ENCODE measurements around the gene RCC2.
"Not testable (repeated sequence)": the region's sequence is repeated elsewhere in the genome, so short reads cannot be mapped to it uniquely, and the experiment has no call there.

Gene RCC2

DNA sequence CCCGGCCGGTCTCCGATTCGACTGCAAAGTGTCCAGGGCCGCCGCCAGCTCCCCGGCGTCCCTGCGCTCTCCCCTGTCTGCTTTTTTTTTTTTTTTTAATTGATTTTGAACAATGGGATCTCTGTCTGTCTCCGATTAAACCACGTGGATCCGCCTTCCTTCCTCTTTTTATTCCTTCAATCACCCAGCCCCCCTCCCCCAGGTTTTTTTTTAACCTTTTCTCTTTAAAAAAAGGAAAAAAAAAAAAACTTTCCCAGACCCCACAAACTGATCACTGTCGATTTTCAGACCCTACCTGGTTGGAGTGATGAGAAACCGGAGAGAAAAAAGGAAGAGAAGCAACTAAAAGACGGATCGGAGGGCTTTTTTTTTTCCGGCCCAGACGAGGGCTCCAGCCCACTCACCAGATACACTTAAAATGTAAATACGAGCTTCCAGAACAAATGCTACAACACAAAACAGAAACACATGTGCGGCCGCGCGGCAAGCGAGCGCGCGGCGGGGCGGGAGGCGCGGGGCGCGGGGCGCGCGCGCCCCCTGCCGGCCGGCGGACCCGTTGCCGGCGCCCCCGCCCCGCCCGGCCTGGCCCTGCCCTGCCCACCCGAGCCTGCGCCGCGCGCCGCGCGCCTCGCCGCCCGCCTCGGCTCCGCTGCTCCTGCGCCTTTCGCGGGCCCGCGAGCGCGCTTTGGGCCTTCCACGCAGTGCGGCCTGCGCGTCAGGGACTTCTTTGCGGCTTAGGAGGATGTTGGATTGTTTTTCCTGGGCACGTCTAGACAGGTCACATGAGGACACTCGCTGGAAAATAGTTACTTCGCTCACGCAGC is at the start of gene RCC2:
RCC2 (minus strand) TSS at position 428 of the 824 bp plus-strand sequence. CDS start 1,163 bp downstream, outside the sequence.
- Mint-ChIP-seq H3K27me3 (ENCODE audit: low read depth) (peaks cover 21% of the 10 kb centered on the region), H3K9me3 (no peaks in the 10 kb centered on the region), H3K36me3 (ENCODE audit: low read depth) (peaks cover 10% of the 10 kb centered on the region), H3K4me1 (peaks cover 22% of the 10 kb centered on the region), H3K27ac (peak within 1 kb of the TSS; percentile 93 to 98 (median 97)), H3K4me3 (peak within 1 kb of the TSS; percentile 91 to 98 (median 97))
- TF ChIP-seq, protein P1, sequence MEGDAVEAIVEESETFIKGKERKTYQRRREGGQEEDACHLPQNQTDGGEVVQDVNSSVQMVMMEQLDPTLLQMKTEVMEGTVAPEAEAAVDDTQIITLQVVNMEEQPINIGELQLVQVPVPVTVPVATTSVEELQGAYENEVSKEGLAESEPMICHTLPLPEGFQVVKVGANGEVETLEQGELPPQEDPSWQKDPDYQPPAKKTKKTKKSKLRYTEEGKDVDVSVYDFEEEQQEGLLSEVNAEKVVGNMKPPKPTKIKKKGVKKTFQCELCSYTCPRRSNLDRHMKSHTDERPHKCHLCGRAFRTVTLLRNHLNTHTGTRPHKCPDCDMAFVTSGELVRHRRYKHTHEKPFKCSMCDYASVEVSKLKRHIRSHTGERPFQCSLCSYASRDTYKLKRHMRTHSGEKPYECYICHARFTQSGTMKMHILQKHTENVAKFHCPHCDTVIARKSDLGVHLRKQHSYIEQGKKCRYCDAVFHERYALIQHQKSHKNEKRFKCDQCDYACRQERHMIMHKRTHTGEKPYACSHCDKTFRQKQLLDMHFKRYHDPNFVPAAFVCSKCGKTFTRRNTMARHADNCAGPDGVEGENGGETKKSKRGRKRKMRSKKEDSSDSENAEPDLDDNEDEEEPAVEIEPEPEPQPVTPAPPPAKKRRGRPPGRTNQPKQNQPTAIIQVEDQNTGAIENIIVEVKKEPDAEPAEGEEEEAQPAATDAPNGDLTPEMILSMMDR (IDR thresholded peaks at IDR 0.05; ENCODE audit: unreplicated experiment in 3 of 3) = no peak

DNA sequence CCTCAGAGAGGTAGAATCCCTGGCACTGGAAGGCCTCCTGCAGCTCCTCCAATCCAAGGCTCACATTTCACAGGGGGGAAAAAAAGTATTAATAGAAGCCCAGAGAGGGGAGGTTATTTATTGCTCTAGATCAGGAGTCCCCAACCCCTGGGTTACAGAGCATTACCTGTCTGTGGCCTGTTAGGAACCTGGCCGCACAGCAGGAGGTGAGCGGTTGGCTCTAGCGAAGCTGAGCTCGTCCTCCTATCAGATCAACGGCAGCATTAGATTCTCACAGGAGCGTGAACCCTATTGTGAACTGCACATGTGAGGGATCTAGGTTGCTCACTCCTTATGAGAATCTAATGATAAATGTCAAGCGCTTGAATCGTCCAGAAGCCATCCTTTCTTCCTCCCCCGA is 46.8 kb upstream of the RCC2 start:
- peaks cover 17% of the 10 kb centered on the region for H3K27me3 Mint-ChIP-seq (ENCODE audit: low read depth)
- H3K9me3 Mint-ChIP-seq = no peaks in the 10 kb centered on the region
- TF ChIP-seq, protein P1 (IDR thresholded peaks at IDR 0.05; ENCODE audit: unreplicated experiment in 3 of 3) = no peak
- H3K4me1 Mint-ChIP-seq = peaks cover 15% of the 10 kb centered on the region
- H3K36me3 Mint-ChIP-seq (ENCODE audit: low read depth) = no peaks in the 10 kb centered on the region
- no peak overlapping the region for H3K4me3 Mint-ChIP-seq
- no peak overlapping the region for H3K27ac Mint-ChIP-seq

DNA sequence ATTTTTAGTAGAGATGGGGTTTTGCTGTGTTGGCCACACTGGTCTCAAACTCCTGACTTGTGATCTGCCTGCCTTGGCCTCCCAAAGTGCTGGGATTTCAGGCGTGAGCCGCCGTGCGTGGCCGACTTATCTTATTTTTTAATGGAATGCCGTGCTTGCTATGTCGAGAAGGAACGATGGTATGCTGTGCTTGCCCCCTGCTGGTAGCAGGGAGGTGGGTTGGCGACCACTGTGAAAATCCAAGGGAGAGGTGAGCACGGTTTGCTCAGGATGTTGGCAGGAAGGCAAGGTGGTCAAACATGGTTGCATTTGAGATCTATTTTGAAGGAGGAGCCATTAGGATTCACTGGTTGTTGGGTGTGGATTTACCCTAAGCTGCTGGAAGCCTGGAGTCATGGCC is 45.8 kb upstream of the RCC2 start:
- H3K27me3 Mint-ChIP-seq (ENCODE audit: low read depth) = peaks cover 22% of the 10 kb centered on the region

DNA sequence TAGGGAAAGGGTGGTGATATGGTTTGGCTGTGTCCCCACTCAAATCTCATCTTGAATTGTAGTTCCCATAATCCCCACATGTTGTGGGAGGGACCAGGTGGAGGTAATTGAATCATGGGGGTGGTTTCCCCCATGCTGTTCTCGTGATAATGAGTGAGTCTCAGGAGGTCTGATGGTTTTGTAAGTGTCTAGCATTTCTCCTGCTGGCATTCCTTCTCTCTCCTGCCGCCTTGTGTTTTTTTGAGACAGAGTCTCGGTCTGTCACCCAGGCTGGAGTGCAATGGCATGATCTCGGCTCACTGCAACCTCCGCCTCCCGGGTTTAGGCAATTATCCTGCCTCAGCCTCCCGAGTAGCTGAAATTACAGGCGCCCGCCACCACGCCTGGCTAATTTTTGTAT is 42.5 kb upstream of the RCC2 start:
- not testable (repeated sequence) for H3K9me3 Mint-ChIP-seq; H3K4me3 Mint-ChIP-seq; H3K36me3 Mint-ChIP-seq (ENCODE audit: low read depth); H3K27ac Mint-ChIP-seq; H3K4me1 Mint-ChIP-seq
- H3K27me3 Mint-ChIP-seq (ENCODE audit: low read depth) = peaks cover 22% of the 10 kb centered on the region

More for the DNA sequence above, 45.8 kb upstream of the RCC2 start:
- H3K4me1 Mint-ChIP-seq = peaks cover 15% of the 10 kb centered on the region
- no peaks in the 10 kb centered on the region for H3K36me3 Mint-ChIP-seq (ENCODE audit: low read depth)
- no peaks in the 10 kb centered on the region for H3K9me3 Mint-ChIP-seq
- no peak overlapping the region for H3K4me3 Mint-ChIP-seq
- TF ChIP-seq, protein P1 (IDR thresholded peaks at IDR 0.05; ENCODE audit: unreplicated experiment in 3 of 3) = peak in 2 of 3 experiments; percentile 18 to 20
- no peak overlapping the region for H3K27ac Mint-ChIP-seq

DNA sequence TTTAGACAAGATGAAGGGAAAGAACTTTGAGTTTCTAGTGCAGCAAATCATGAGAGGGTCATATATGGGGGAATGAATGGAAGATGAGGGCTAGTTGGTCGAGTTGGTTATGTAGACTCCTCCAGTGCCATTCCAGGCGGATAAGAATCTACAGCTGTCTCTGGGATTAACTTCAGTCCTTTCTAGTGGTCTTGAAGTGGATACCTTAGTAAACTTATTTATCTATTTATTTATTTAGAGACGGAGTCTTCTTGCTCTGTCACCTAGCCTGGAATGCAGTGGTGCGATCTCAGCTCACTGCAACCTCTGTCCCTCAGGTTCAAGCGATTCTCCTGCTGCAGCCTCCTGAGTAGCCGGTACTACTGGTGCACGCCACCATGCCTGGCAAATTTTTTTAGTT is 41.4 kb upstream of the RCC2 start:
- Mint-ChIP-seq H3K27me3 (ENCODE audit: low read depth) (peaks cover 18% of the 10 kb centered on the region), H3K4me1 (peaks cover 3% of the 10 kb centered on the region), H3K9me3 (no peaks in the 10 kb centered on the region), H3K4me3 (no peak overlapping the region), H3K36me3 (ENCODE audit: low read depth) (no peaks in the 10 kb centered on the region), H3K27ac (no peak overlapping the region)
- TF ChIP-seq, protein P1 (IDR thresholded peaks at IDR 0.05; ENCODE audit: unreplicated experiment in 3 of 3) = no peak

DNA sequence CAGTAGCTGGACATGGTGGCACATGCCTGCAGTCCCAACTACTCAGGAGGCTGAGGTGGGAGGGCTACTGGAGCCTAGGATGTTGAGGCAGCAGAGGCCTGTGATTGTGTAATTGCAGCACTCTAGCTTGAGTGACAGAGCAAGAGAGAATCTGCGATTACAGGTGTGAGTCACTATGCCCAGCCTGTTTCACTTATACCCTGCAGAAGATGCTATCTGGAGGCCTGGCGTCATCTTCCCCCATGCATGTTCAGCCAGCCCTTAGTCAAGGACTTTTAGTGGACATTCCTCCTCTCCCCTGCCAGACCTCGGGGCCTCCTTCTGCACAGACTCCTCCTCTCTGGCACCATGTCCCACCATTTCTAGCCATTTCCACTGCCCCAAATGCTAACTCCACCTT is 36.3 kb upstream of the RCC2 start:
- TF ChIP-seq, protein P1 (IDR thresholded peaks at IDR 0.05; ENCODE audit: unreplicated experiment in 3 of 3) = no peak
- Mint-ChIP-seq H3K4me3 (no peak overlapping the region), H3K9me3 (no peaks in the 10 kb centered on the region), H3K36me3 (ENCODE audit: low read depth) (no peaks in the 10 kb centered on the region), H3K4me1 (peaks cover 5% of the 10 kb centered on the region), H3K27ac (no peak overlapping the region), H3K27me3 (ENCODE audit: low read depth) (peaks cover 7% of the 10 kb centered on the region)

DNA sequence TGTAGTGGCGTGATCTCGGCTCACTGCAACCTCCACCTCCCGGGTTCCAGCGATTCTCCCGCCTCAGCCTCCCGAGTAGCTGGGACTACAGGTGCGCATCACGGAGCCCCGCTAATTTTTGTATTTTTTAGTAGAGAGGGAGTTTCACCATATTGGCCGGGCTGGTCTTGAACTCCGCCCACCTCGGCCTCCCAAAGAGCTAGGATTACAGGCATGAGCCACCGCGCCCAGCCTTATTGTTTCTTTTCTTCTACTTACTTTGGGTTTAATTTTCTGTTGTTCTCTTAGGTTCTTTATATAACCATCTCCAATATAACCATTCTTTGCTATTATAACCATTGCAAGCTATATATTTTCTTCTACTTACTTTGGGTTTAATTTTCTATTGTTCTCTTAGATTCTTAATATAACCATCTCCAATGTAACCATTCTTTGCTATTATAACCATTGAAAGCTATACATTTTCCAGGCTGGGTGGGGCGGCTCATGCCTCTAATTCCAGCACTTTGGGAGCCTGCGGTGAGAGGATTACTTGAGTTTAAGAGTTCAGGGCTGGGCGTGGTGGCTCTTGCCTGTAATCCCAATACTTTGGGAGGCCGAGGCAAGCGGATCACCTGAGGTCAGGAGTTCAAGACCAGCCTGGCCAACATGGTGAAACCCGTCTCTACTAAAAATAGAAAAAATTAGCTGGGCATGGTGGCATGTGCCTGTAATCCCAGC is 35.5 kb upstream of the RCC2 start:
- not testable (repeated sequence) for H3K27ac Mint-ChIP-seq; H3K4me1 Mint-ChIP-seq; H3K27me3 Mint-ChIP-seq (ENCODE audit: low read depth); H3K4me3 Mint-ChIP-seq; H3K9me3 Mint-ChIP-seq; H3K36me3 Mint-ChIP-seq (ENCODE audit: low read depth)

All from nephron (organoid).